Right renal pelvis (tissue), 4 donors: Measurements from ENCODE around the gene AMER3. TPM values are rescaled to one million over a fixed set of nuclear protein-coding genes. Genes with fewer than 3 reads are reported as not detected.

ENCODE experiments used
- DNase-seq, 4 donors: peaks; one replicate each; pipeline ENCODE4 v3.0.0-alpha.2; 2013; ENCODE audit warnings: low read depth in 4 of 4, low spot score in 3 of 4, missing footprints in 1 of 4
- polyA plus RNA-seq, 4 donors: library from polyadenylated mRNA; unstranded; fragments of 120-200 nt; gene quantifications; one replicate each; pipeline ENCODE4 v1.2.1, GENCODE V29; 2013; ENCODE audit not compliant: insufficient read length in 4 of 4

Gene AMER3
- polyA plus RNA-seq, 4 donors, result 0.03 to 0.12 (median 0.11) TPM; not detected in 1

GRCh38 chr2:130749078-130749477 lies 6.3 kb upstream of the AMER3 start:
- DNase-seq, result no peak

GRCh38 chr2:130749641-130750040 lies 5.7 kb upstream of the AMER3 start:
- no peak for DNase-seq

DNA sequence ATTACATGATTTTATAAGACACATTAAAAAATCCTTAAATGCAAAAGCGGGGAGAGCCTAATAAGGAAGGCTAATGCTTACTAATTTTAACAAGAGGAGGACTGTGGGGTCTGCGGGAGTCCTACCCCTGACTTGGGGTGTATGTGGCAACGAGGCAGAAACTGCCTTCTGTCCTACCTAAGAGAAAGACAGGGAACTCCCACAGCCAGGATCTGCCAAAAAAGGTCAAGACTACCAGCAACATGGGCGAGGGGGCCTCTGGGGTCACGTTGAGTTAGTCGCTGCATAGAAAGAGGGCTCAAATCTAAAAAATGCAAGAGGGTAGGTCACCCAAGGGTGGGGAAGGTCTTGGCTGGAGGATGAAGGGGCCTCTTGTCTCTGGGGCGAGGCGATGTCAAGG lies 529 bp upstream of the AMER3 start:
- no peak for DNase-seq

GRCh38 chr2:130756053-130756873 lies 923 bp downstream of the AMER3 start:
- DNase-seq, result peak; percentile 36 to 57 (median 39)

DNA sequence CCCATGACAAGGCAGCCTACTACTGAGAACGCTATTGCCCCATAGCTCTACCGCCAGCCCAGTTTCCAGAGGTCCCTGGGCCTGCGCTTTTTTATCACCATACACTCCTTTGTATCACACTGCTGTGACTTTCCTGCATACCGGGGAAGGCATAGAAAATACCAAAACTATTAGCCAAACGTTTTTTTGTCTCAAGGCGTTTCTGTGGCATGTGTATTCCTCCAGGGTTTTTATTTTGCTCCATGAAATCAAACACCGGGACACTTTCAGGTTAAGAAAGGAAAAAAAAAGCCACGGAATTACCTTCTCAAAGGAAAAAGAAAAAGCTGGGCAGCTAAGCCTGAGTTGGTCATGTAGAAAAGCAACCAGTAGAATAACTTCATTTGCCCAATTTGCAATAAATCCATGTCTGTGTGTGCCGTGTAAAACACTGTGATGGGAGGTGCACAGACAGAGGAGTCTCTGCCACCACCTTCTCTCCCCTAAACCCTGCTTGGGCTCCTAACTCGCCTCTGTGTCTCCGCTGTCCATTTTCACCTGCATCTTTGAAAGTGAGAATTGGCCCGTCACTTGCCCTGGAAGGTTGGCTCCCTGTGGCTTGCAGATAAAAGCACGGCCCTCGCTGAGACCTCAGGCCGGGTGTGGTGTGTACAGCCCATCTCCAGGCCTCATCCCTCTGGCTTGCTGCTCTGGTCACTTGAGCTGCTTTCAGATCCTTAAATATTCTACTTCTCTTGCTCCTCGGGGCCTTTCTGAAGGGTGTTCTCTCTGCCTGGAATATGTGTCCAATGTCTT lies 1.7 kb downstream of the AMER3 start:
- no peak for DNase-seq

DNA sequence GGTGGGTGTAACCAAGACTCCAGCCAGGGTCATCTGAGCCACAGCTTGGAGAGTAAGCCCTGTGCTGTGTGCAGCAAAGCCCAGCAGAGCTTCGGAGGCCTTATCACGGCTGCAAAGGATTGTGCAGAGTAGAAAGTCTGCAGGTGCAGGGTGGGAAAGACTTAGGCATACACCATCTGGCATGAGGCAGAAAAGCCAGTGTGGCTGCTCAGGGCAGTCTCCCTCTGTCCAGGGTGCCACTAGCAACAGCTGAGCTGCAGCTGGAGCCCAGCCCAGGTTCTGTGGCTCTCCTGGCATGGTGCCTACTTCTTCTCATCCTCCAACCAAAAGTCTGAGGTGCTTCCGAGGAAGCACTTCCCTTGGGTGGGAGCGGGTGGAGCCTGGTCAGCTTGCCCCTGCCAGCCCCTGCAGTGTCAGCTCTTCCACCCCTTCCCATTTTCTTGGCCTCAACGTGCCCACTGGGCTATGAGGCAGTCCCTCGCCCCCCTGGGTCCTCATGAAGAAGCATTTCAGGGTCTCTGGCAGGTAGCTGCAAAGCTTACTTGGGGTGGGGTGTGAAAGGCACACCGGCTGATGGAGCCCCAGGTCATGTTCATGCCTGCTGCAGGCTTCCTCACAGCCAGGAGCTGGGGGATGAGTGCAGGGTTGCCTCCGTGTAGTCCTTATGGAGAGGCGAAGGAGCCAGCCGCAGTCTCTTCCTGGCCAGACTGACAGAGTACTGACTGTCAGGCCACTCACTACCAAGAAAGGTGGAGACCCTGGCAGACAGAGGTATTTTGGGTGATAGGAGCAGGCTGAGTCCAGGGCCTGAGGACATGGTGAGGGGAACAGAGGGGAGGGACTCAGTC lies 4.8 kb downstream of the AMER3 start:
- no peak for DNase-seq

GRCh38 chr2:130760754-130761751 lies 5.7 kb downstream of the AMER3 start:
- DNase-seq, result no peak

DNA sequence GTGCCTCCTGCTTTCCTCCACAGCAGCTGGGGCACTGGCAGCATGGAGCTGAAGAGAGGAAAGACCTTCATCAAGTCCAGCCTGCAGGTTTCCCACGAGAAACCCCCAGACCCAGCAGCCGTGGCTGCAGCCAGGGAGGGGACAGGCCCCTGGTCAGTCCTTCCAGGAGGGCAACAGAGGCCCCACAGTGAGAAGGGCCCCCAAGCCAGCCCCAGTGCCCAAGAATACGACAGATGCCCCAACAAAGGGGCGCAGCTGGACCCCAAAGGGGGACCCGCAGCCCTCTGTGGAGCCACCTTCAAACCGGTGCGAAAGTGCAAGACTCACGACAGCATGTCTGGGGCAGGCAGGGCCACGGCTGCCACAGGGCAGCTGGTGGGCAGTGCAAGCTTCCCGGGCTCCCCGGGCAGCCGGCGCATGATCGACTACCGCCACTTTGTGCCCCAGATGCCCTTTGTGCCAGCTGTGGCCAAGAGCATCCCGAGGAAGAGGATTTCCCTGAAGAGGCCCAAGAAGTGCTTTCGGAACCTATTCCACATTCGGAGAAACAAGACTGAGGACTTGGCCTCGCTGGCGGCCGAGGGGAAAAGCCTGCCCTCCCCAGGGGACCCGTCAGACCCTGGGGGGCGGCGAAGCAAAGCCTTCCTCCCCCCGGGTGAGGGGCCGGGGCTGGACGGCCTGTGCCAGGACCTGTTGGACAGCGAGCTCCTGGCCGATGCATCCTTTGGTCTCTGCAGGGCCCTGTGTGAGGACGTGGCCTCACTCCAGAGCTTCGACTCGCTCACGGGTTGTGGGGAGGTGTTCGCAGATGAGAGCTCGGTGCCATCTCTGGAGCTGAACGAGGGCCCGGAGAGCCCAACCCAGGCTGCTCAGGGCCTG lies 6.9 kb downstream of the AMER3 start:
- no peak for DNase-seq

DNA sequence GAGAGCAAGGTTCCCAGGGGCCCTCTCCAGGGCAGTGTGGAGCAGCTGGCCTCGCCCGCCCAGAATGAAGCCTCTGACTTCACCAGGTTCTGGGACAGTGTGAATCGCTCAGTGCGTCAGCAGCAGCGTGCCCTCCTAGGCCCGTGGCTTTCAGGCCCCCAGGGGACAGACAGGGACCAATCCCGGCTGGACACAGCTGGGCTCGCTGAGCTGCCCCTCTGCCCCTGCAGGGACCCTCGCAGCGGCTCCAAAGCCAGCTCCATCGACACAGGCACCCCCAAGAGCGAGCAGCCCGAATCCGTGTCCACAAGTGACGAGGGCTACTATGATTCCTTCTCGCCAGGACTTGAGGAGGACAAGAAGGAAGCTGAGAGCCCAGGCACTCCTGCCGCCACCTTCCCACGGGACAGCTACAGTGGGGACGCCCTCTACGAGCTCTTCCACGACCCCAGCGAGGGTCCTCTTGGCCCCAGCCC lies 7.6 kb downstream of the AMER3 start:
- DNase-seq, result no peak

DNA sequence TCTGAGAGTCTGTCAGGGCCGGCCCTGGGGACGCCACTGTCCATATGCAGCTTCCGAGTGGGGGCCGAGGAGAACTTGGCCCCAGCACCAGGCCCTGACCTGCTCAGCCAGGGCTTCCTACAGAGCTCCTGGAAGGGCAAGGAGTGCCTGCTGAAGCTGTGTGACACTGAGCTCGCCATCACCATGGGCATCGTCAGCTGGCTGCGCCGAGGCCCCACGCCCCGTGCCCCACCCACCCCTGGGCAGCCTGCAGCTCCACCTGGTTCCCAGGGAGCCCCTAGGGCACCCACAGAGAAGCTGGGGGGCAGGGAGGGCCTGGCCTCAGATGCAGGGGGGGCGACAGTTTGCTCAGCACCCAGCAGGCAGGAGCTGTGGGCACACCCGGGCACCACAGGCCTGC lies 8.1 kb downstream of the AMER3 start:
- DNase-seq, result no peak

- DNase-seq, result no peak
These were observed 8.9 kb downstream of the AMER3 start for GRCh38 chr2:130764035-130764820.

GRCh38 chr2:130764821-130765115 lies 9.4 kb downstream of the AMER3 start:
- DNase-seq, result no peak

DNA sequence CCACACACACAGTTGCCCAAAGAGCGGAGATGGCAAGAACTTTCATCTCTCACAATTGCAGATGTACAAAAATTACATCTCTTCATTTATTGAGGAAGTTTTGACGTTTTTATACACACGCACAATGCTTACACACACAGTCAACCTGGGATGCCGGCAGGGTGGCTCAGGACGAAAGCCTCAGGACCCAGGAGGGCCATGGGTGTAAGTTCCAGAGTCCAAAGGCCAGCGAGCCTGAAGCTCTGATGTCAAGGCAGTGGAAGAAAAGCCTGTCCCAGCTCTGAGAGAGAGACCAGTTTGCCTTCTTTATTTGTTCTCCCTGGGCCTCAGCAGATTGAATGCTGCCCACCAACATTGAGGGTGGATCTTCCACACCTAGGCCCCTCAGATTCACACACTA lies 10.1 kb downstream of the AMER3 start:
- DNase-seq, result no peak

- DNase-seq, result no peak
These were observed 10.7 kb downstream of the AMER3 start for GRCh38 chr2:130766037-130766436.

DNA sequence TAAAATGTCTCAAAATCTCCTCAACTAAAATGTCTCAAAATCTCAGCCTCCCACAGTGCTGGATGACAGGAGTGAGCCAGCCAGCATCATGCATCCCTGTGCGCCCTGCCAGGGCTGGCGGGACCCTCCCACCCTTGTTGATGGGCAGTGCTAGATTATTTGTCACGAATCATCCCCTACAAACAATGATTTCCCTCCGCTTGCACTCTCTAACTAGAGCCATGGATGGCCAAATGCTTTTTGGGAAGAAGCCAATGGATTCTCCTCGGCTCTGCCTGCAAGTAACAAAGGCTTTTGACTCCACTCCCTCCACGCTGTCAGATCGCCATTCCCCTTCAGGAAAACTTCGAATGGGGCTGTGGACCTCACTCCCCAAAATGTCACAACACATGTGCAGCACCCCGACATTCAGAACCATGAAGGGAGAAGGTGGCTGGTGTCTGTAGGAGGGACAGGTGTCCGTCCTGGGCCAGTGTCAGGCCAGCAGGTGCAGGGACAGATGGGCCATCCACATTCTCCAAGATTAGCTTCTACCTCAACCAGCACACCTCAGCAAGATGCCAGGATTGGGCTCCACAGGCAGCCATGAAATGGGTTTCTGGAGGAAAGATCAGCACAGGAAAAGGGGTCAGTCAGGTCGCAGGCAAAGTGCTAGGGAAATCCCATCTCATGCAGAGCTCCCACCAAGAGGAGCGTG lies 11.5 kb downstream of the AMER3 start:
- DNase-seq, result no peak

GRCh38 chr2:130767408-130767775 lies 12.1 kb downstream of the AMER3 start:
- DNase-seq, result no peak

- no peak for DNase-seq
These were observed 13.0 kb downstream of the AMER3 start for GRCh38 chr2:130768191-130768855.
